Measurements from ENCODE around the gene UBE2U.

UBE2U gene

DNA sequence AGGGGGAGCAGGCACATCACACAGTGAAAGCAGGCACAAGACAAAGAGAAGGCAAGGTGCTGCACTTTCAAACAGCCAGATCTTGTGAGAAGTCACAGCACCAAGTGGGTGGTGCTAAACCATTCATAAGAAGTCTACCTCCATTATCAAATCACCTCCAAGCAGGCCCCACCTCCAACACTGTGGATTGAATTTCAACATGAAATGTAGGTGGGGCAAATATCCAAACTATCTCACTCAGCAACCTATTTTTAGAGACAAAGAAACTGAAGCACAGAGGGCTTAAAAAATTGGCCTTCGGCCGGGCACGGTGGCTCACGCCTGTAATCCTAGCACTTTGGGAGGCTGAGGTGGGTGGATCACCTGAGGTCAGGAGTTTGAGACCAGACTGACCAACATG lies 90.4 kb downstream of the UBE2U start:
- no peak for DNase-seq (ENCODE audit: low read depth in 2 of 2)

DNA sequence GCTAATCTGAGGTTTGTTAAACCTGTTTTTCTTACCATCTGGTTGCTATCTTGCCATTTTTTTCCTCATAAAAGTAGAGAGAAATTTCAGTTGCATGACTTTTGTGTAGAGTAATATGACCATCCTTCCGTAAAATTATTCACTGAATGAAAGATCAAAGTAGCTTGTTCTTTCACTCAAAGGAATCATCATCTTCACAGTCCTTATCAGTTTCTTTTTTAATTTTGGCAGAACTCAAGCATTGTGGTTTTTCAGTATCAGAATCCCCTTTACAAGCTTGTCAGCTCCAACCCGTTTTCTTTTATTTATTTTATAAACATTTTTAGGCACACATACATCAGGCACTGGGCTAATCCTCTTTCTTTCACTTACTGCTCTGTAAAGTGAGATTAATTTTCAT lies 91.7 kb downstream of the UBE2U start:
- DNase-seq (ENCODE audit: low read depth in 2 of 2) = no peak

DNA sequence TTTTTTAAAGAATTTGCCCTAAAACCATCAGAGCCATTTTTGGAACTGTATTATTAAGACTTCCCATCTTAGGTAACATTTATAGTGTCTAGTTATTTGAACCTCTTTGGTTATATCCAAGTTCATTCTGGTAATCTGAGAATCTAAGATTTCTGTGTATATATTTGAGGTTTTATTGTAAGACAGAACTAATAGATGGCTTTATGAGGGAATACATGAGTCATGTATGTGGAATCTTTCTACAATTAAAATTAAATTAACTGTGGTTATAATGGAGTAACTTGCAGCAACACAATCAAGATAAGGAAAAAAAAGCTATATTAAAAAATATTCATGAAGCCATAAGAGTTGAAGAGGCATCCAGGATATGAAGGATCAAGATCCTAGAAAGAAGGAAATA lies 92.1 kb downstream of the UBE2U start:
- no peak for DNase-seq (ENCODE audit: low read depth in 2 of 2)

DNA sequence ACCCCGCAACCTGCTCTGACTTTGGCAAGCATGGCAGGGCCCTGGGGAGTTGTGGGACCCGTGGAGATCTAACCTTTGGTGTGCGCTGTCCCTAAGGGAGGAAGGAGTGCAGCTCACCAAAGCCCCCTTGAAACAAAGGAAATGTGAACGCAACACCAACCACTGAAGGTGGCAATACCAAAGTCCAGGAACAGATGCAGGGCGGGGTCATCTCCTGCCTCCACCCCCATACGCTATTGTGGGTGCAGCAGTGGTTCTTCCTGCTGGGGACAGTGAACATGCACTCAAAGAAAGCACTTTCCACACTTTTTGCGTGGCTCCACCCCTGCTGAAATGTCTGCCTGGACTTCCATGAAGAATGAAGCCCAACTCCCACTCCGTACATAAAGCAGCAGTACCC lies 93.0 kb downstream of the UBE2U start:
- no peak for DNase-seq (ENCODE audit: low read depth in 2 of 2)

DNA sequence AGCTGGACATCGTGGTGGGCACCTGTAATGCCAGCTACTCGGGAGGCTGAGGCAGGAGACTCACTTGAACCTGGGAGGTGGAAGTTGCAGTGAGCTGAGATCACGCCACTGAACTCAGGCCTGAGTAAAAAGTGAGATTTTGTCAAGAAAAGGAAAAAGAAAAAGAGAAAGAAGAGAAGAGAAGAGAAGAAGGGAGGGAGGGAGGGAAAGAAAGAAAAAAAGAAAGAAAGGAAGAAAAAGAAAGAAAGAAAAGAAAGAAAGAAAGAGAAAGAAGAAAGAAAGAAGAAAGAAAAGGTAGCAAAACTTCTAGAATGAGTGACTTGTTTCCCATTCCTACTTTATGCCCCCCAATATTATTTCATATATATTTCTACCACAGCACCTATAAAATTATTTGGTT lies 98.8 kb downstream of the UBE2U start:
- no peak for DNase-seq (ENCODE audit: low read depth in 2 of 2)

DNA sequence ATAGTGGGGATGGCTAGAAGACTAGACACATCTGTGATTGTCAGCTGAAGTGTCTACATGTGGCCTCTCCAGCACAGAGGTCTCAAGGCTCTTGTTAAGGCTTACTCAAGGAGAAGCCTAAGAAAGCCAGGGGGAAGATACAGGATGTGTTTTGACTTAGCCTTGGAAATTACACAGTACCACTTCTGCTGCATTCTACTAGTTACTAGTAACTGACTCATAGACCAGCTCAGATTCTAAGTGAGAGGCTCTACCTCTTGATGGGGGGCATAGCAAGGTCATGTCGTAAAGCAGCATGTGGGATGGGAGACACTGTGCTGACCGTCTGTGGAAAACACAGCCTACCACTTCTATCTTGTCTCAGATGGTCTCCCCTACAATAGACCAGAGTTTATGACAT lies 99.5 kb downstream of the UBE2U start:
- no peak for DNase-seq (ENCODE audit: low read depth in 2 of 2)

DNA sequence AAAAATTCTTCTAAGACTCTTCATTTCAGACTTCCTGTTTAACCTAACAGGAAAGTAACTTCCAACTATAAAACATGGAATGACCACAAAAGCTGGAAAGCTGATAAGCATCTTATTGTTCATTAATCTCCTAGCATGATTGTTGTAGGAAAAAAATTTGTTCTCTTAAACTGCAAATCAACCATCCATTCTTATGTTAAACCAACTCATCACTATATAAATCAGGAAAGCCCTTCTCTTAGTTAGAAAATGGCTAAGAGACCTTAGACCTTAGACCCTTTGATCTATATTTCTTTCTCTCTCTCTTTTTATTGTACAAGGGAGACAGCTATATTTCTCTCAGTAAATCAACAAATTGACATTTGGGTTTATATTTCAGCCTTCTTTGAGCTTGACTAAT lies 101.4 kb downstream of the UBE2U start:
- no peak for DNase-seq (ENCODE audit: low read depth in 2 of 2)

DNA sequence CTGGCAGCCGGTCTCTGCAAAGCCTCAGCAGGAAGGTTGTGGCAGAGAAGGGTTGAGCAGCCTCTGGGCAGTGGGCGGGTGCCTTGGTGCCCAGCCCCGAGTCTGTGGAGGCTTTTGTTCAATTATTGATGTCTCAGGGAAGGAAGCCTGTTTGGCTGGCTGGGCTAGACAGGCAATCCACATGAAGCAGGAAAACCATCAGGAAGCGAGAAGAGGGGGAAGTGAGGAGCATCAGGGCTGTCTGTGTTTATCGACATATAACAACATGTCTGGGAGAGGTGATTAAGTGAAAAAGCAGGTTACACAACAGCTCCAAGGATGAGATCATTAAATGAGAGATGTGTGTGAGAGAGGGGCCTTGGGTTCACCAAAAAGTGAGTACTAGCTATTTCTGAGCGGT lies 105.4 kb downstream of the UBE2U start:
- no peak for DNase-seq (ENCODE audit: low read depth in 2 of 2)

DNA sequence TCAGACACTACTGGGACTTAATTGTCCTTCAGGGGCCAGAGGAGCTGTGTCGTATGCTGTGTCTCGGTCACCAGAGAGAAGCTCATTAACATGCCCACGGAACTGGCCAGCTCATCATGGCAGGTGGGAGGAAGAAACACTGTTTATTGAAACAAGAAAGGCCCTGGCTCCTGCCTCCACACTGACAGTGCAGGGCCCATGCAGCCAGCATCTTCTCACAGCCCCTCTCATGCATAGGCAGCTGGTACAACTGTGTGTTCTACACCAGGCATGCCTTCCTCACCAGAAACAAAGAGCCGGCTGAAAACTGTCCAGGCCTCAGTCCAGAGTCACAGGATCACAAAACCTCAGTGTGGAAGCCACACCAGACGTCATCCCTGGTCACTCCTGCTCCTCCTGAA lies 106.0 kb downstream of the UBE2U start:
- DNase-seq (ENCODE audit: low read depth in 2 of 2) = no peak

DNA sequence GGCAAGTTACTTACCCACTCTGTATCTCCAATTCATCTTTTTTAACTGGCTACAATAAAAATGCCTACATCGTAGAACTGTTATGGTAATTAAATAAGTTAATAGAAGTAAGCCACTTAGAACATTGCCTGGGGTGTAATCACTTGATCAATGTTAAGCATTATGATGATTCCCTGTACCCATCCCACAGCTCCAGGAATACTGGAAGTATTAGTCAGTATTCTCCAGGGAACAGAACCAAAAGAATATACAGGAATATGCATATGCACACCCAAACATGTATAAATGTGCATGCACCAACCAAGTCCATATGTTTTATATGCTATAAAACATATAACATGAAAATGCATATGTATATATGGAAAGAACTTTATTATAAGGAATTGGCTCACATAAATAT lies 107.3 kb downstream of the UBE2U start:
- DNase-seq (ENCODE audit: low read depth in 2 of 2) = no peak

DNA sequence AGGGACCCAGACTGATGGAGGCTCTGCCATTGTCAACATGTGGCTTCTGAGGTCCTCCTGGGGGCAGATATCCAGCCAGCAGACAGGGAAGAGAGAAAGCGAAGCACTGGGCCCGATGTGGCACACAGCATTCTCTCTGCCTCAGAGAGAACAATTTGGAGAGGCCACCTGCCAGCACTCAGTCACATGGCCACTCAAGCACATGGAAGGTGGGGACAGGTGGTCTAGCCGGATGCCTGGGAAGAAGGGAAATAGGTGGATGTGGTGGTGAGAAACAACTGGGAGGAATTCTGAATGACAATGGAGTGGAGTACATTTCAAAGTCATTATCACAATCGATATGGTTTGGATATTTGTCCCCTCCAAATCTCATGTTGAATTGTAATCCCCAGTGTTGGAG lies 109.0 kb downstream of the UBE2U start:
- no peak for DNase-seq (ENCODE audit: low read depth in 2 of 2)

DNA sequence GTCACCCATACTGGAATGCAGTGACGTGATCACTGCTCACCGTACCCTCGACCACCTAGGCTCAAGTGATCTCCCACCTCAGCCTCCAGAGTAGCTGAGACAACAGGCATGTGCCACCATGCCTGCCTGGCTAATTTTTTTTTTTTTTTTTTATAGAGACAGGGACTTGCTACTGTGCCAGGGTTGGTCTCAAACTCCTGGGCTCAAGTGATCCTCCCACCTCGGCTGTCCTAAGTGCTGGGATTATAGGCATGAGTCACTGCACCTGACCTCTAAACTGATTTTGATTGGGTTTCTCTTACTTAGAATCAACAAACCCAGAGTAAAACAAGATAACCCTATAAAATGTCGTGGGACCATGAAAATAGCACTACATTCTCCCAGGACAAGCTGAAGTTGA lies 112.0 kb downstream of the UBE2U start:
- no peak for DNase-seq (ENCODE audit: low read depth in 2 of 2)
